Astrocyte (in vitro differentiated cells and primary cell): ENCODE measurements around the gene SDK1.

Source experiments
- CTCF ChIP-seq: IDR thresholded peaks from 2 replicates; pipeline ENCODE4 v1.5.1; 2011; ENCODE audit warnings: low read depth, mild to moderate bottlenecking, inconsistent platforms, low read length, moderate library complexity; ENCODE audit not compliant: insufficient read depth
- EZH2 ChIP-seq: IDR thresholded peaks from 2 replicates; pipeline ENCODE4 v1.6.1; 2012; ENCODE audit warnings: mild to moderate bottlenecking, low read length, inconsistent platforms; ENCODE audit not compliant: insufficient read depth

DNA sequence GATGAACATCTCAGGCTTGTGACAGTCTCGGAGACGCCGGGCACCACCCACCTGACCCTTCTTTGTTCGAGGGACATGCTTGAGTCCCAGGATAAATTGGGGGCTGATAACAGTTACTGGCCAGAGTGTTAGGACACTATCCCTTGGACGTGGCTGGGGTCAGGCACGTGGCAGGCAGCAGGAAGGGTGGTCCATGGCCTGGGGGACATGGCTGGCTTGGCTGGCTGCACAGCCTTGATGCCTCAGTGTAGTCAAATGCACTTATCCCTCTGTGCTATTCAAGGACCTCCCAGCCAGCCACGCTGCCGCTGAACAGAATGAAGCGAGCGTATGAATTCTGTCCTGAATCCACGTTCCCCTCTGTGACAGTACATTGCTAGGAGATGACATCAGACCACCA is 719.0 kb downstream of the SDK1 start:
- TF ChIP-seq CTCF (no peak), EZH2 (no peak)
